Lower leg skin (tissue), 3 donors: ENCODE measurements around the gene C1QTNF3.

ENCODE experiments used
- CTCF ChIP-seq, 3 donors: fragments of 450-650 bp; IDR thresholded peaks; one replicate each; pipeline ENCODE4 v1.5.1; 2016; ENCODE audit warnings: antibody characterized with exemption in 3 of 3, mild to moderate bottlenecking in 3 of 3, moderate library complexity in 2 of 3
- POLR2A ChIP-seq, 2 donors: fragments of 450-650 bp; IDR thresholded peaks; one replicate each; pipeline ENCODE4 v1.6.1; 2016 to 2017; ENCODE audit warnings: antibody characterized with exemption in 2 of 2, mild to moderate bottlenecking in 1 of 2, moderate library complexity in 1 of 2

GRCh38 chr5:34059977-34060376 lies 17.0 kb upstream of the C1QTNF3 start:
- no peak for TF ChIP-seq CTCF (IDR thresholded peaks at IDR 0.05)
- TF ChIP-seq POLR2A (IDR thresholded peaks at IDR 0.05), result no peak
